H1 (cell line): ENCODE results near the gene MMP28. TPM values are rescaled to one million over a fixed set of nuclear protein-coding genes. Genes with fewer than 3 reads are reported as not detected.

Source experiments
- CTCF ChIA-PET: fragments of 300-600 bp; sonication (Branson Sonifier 250); formaldehyde crosslinking; loops from one replicate; lab custom pipeline; 2021; ENCODE audit not compliant: partially characterized antibody; lab: Charles Lee
- POLR2A ChIA-PET: fragments of 300-600 bp; sonication (Branson Sonifier 250); formaldehyde crosslinking; loops from one replicate; lab custom pipeline; 2021; ENCODE audit warnings: inconsistent platforms; ENCODE audit not compliant: partially characterized antibody; lab: Charles Lee
- DNase-seq, 2 experiments: peaks; one replicate each; pipeline versions ENCODE4 v3.0.0 to v3.0.0-alpha.2; 2010 to 2022; ENCODE audit warnings: low spot score in 2 of 2, low read depth in 1 of 2, mixed read lengths in 1 of 2
- FAIRE-seq: peaks from 2 replicates; lab custom pipeline; 2011; peaks lifted over from hg19 to GRCh38; lab: Jason Lieb, UNC
- H2AFZ ChIP-seq: 2 replicates; pipeline ENCODE4 v1.8.1; 2012; ENCODE audit warnings: low read length, inconsistent platforms
- H2AK5ac ChIP-seq: 2 replicates; pipeline ENCODE4 v1.6.1; 2013; ENCODE audit warnings: low read depth, low read length
- H2BK120ac ChIP-seq: replicated peaks from 2 replicates; pipeline ENCODE3; 2013; ENCODE audit warnings: low read depth, low read length, inconsistent platforms
- H2BK12ac ChIP-seq: 2 replicates; pipeline ENCODE4 v1.6.1; 2013; ENCODE audit warnings: low read depth, low read length
- H2BK15ac ChIP-seq: 2 replicates; pipeline ENCODE4 v1.6.1; 2013; ENCODE audit warnings: low read length
- H2BK20ac ChIP-seq: 2 replicates; pipeline ENCODE4 v1.6.1; 2013; ENCODE audit warnings: low read length
- H2BK5ac ChIP-seq: 2 replicates; pipeline ENCODE4 v1.6.1; 2013; ENCODE audit warnings: low read depth, low read length
- H3K14ac ChIP-seq: 2 replicates; pipeline ENCODE4 v1.6.1; 2013; ENCODE audit warnings: inconsistent platforms; ENCODE audit not compliant: insufficient read length
- H3K18ac ChIP-seq: 2 replicates; pipeline ENCODE4 v1.6.1; 2013; ENCODE audit warnings: low read length; ENCODE audit errors: extremely low read depth
- H3K23ac ChIP-seq: 2 replicates; pipeline ENCODE4 v1.6.1; 2013; ENCODE audit warnings: inconsistent platforms; ENCODE audit not compliant: insufficient read length
- H3K23me2 ChIP-seq: 2 replicates; pipeline ENCODE4 v1.6.1; 2013; ENCODE audit warnings: low read depth, low read length
- H3K27ac ChIP-seq: 2 replicates; pipeline ENCODE4 v1.6.1; 2011; ENCODE audit warnings: low read depth, low read length, inconsistent platforms
- H3K27me3 ChIP-seq, 4 experiments: replicated peaks in 1 of 4; 1 replicate in 1 of 4; 2 replicates in 3 of 4; pipeline versions ENCODE4 v1.6.1 to v1.8.1; 2011 to 2013; ENCODE audit warnings: low read length in 3 of 4, mild to moderate bottlenecking in 3 of 4, inconsistent platforms in 2 of 4, mixed read lengths in 2 of 4, moderate library complexity in 1 of 4; ENCODE audit not compliant: control insufficient read depth in 3 of 4, insufficient read depth in 3 of 4; ENCODE audit errors: extremely low read depth in 1 of 4
- H3K36me3 ChIP-seq, 4 experiments: 2 replicates each; pipeline versions ENCODE4 v1.6.1 to v1.8.1; 2011 to 2013; ENCODE audit warnings: mild to moderate bottlenecking in 4 of 4, low read length in 3 of 4, moderate library complexity in 2 of 4, control low read depth in 1 of 4, inconsistent platforms in 1 of 4; ENCODE audit not compliant: insufficient read depth in 4 of 4, control insufficient read depth in 2 of 4
- H3K4ac ChIP-seq: replicated peaks from 2 replicates; pipeline ENCODE3; 2013; ENCODE audit warnings: low read length, low read depth, mixed read lengths, inconsistent platforms; ENCODE audit not compliant: insufficient read length
- H3K4me1 ChIP-seq, 4 experiments: replicated peaks in 1 of 4; 1 replicate in 1 of 4; 2 replicates in 3 of 4; pipeline versions ENCODE4 v1.6.1 to v1.8.1; 2011 to 2013; ENCODE audit warnings: low read length in 3 of 4, inconsistent platforms in 2 of 4, mixed read lengths in 1 of 4; ENCODE audit not compliant: insufficient read depth in 4 of 4, control insufficient read depth in 3 of 4
- H3K4me2 ChIP-seq, 2 experiments: 2 replicates each; pipeline versions ENCODE4 v1.6.1 to v1.8.1; 2011 to 2013; ENCODE audit warnings: low read depth in 2 of 2, low read length in 2 of 2, control low read depth in 1 of 2, inconsistent platforms in 1 of 2, mild to moderate bottlenecking in 1 of 2; ENCODE audit not compliant: insufficient read depth in 1 of 2
- H3K4me3 ChIP-seq, 4 experiments: fragments of 200-600, 300-600 bp in 1 of 4; sonication (generic), shearing (Covaris generic), sonication (Bioruptor Twin) in 1 of 4; 2 replicates each; pipeline versions ENCODE4 v1.5.1 to v1.8.1; 2011 to 2016; ENCODE audit warnings: low read length in 4 of 4, low read depth in 3 of 4, control low read depth in 2 of 4, inconsistent platforms in 2 of 4, mild to moderate bottlenecking in 2 of 4, mixed read lengths in 1 of 4, moderate library complexity in 1 of 4; ENCODE audit not compliant: insufficient read depth in 2 of 4; ENCODE audit errors: extremely low read depth in 1 of 4
- H3K56ac ChIP-seq: replicated peaks from 2 replicates; pipeline ENCODE3; 2013; ENCODE audit warnings: low read depth, mild to moderate bottlenecking, mixed read lengths, low read length, inconsistent platforms; ENCODE audit not compliant: insufficient read length
- H3K79me1 ChIP-seq: 2 replicates; pipeline ENCODE4 v1.6.1; 2013; ENCODE audit warnings: low read depth, low read length, control low read depth
- H3K79me2 ChIP-seq, 2 experiments: 2 replicates each; pipeline versions ENCODE4 v1.6.1 to v1.8.1; 2012 to 2013; ENCODE audit warnings: low read length in 2 of 2, mild to moderate bottlenecking in 2 of 2, inconsistent platforms in 1 of 2; ENCODE audit not compliant: insufficient read depth in 2 of 2, control insufficient read depth in 1 of 2
- H3K9ac ChIP-seq, 4 experiments: replicated peaks in 1 of 4; 1 replicate in 1 of 4; 2 replicates in 3 of 4; pipeline versions ENCODE4 v1.6.1 to v1.8.1; 2011 to 2013; ENCODE audit warnings: low read depth in 3 of 4, low read length in 3 of 4, control low read depth in 2 of 4, mild to moderate bottlenecking in 2 of 4, moderate library complexity in 2 of 4, inconsistent platforms in 1 of 4; ENCODE audit errors: extremely low read depth in 1 of 4
- H3K9me3 ChIP-seq, 2 experiments: 2 replicates each; pipeline versions ENCODE4 v1.6.1 to v1.8.1; 2012 to 2013; ENCODE audit warnings: mild to moderate bottlenecking in 2 of 2, moderate library complexity in 2 of 2, control low read depth in 1 of 2, inconsistent platforms in 1 of 2, low read depth in 1 of 2, low read length in 1 of 2, mixed read lengths in 1 of 2; ENCODE audit not compliant: insufficient read depth in 2 of 2
- H4K20me1 ChIP-seq, 2 experiments: replicated peaks in 1 of 2; 2 replicates each; pipeline versions ENCODE3 to v1.8.1; 2011 to 2013; ENCODE audit warnings: inconsistent platforms in 2 of 2, low read length in 2 of 2, mild to moderate bottlenecking in 1 of 2; ENCODE audit not compliant: insufficient read depth in 2 of 2, control insufficient read depth in 1 of 2
- H4K5ac ChIP-seq: 2 replicates; pipeline ENCODE4 v1.6.1; 2013; ENCODE audit warnings: low read length, low read depth, mixed read lengths, inconsistent platforms; ENCODE audit not compliant: insufficient read length
- H4K8ac ChIP-seq: 2 replicates; pipeline ENCODE4 v1.8.0; 2013; ENCODE audit warnings: mild to moderate bottlenecking, moderate library complexity, low read length, inconsistent platforms; ENCODE audit not compliant: insufficient read depth; ENCODE audit errors: extremely low read depth
- H4K91ac ChIP-seq: replicated peaks from 2 replicates; pipeline ENCODE3; 2013; ENCODE audit warnings: low read length, mixed read lengths, inconsistent platforms; ENCODE audit not compliant: insufficient read length
- CEBPB ChIP-seq: IDR thresholded peaks from 2 replicates; pipeline ENCODE4 v1.6.1; 2012; ENCODE audit warnings: low read depth, low read length
- MAX ChIP-seq: IDR thresholded peaks from 2 replicates; pipeline ENCODE4 v1.6.1; 2012; ENCODE audit warnings: inconsistent platforms
- WGBS, 2 experiments: shearing (Covaris generic) in 1 of 2; methylation state at CpG; one replicate each; pipeline versions ENCODE4 v1.1.6 to v1.1.7; 2013 to 2015; ENCODE audit warnings: low lambda C conversion rate in 2 of 2, mixed read lengths in 2 of 2, inconsistent platforms in 1 of 2, low coverage in 1 of 2, missing lambda C conversion rate in 1 of 2; ENCODE audit not compliant: insufficient replicate concordance in 2 of 2, insufficient coverage in 1 of 2, insufficient read length in 1 of 2; ENCODE audit errors: extremely low coverage in 1 of 2, missing lambda C conversion rate in 1 of 2; 5-methylcytosine and 5-hydroxymethylcytosine counted together
- polyA plus RNA-seq, 7 experiments: library from polyadenylated mRNA; depleted of rRNA in 3 of 7; stranded (reverse) in 5 of 7; unstranded in 2 of 7; fragments of >200 nt in 5 of 7; fragments of 200-250 nt in 2 of 7; gene quantifications; 1 replicate in 5 of 7; 2 replicates in 1 of 7; 4 replicates in 1 of 7; pipeline versions ENCODE4 v1.2.1 to v1.2.3, GENCODE V29; 2011 to 2013; ENCODE audit warnings: missing spikeins in 2 of 7, mixed read lengths in 2 of 7
- total RNA-seq: library from RNA; stranded (reverse); fragmentation: NEBNext Ultra II Directional; extraction: Animal tissue kit (Norgen Biotek cat#: 25700); gene quantifications from 2 replicates; pipeline ENCODE4 v1.2.1, GENCODE V29; 2021

Gene MMP28
- total and polyA plus RNA-seq, 2 of the 8 experiments (the other 6 are each of a cell fraction or from before 2014, with no cell fraction given): not detected

GRCh38 chr17:35765086-35765710 lies 30.2 kb downstream of the MMP28 start:
- H2AFZ ChIP-seq: no peak overlapping the region
- no peak overlapping the region for H3K56ac ChIP-seq
- H3K23ac ChIP-seq: no peak overlapping the region
- H2AK5ac ChIP-seq: no peak overlapping the region
- H2BK20ac ChIP-seq: no peak overlapping the region
- H3K23me2 ChIP-seq: no peaks in the 10 kb centered on the region
- FAIRE-seq (no peak), DNase-seq (no peak)
- no peak overlapping the region for H4K5ac ChIP-seq
- H3K4me2 ChIP-seq: peak overlapping the region; percentile 3 to 69; a peak in 2 of 4 replicates
- peaks cover 0 to 12% (median 7%) of the 10 kb centered on the region in 4 experiments; a peak in 5 of 7 replicates for H3K4me1 ChIP-seq
- H3K27me3 ChIP-seq: peaks cover 0 to 3% (median 2%) of the 10 kb centered on the region in 4 experiments; a peak in 3 of 7 replicates
- peak overlapping the region; percentile 84; the same call in 1 of the 2 replicates for H2BK15ac ChIP-seq
- H2BK5ac ChIP-seq: 0 out of 2 replicates have a peak overlapping the region, but pooled peaks have one; percentile 60
- no peak overlapping the region for H4K8ac ChIP-seq
- peak overlapping the region; percentile 60; the same call in 1 of the 2 replicates for H3K18ac ChIP-seq
- H4K20me1 ChIP-seq: no peaks in the 10 kb centered on the region
- ChIA-PET POLR2A (interaction anchor here (0.7 to 3.4 kb wide), 9 partner anchors 8 to 74 kb away, joined by 3 to 62 read pairs (median 3); partner anchors contain the start of gene TAF15), CTCF (interaction anchor here (1.0 to 13.0 kb wide), 10 partner anchors 14 to 152 kb away, joined by 3 to 247 read pairs (median 27); partner anchors contain the start of genes GAS2L2, MMP28 and TAF15)
- H3K9ac ChIP-seq: no peak overlapping the region
- H3K4me3 ChIP-seq: peak overlapping the region in 2 of 4 experiments; percentile 38 to 61; a peak in 3 of 8 replicates
- no peaks in the 10 kb centered on the region; a peak in 1 of 4 replicates for H3K9me3 ChIP-seq
- H3K36me3 ChIP-seq: no peaks in the 10 kb centered on the region
- H3K14ac ChIP-seq: no peak overlapping the region
- no peak overlapping the region for H3K27ac ChIP-seq
- H2BK120ac ChIP-seq: no peak overlapping the region
- no peak overlapping the region for H2BK12ac ChIP-seq
- H4K91ac ChIP-seq: no peak overlapping the region
- TF ChIP-seq CEBPB: no peak
- peak; percentile 37; the same call in 1 of the 2 replicates for TF ChIP-seq MAX
- H3K79me2 ChIP-seq: no peaks in the 10 kb centered on the region
- no peaks in the 10 kb centered on the region for H3K79me1 ChIP-seq
- WGBS, 2 experiments: 81% methylated on average over 11 of the region's 11 CpGs; no CpG with 5 or more reads in 1 of the 2 experiments
- no peak overlapping the region for H3K4ac ChIP-seq
